Stimulated activated naive CD4-positive, alpha-beta T cell (primary cell): Measurements from ENCODE around the gene UBE3B.
"Not testable (repeated sequence)": the region's sequence is repeated elsewhere in the genome, so short reads cannot be mapped to it uniquely, and the experiment has no call there.

Experiments
- DNase-seq, 6 experiments: peaks; one replicate each; lab custom pipeline; 2025; lab: John Stamatoyannopoulos, UW

Gene UBE3B

GRCh38 chr12:109450980-109451379 is 26.5 kb upstream of the UBE3B start:
- no peak for DNase-seq

DNA sequence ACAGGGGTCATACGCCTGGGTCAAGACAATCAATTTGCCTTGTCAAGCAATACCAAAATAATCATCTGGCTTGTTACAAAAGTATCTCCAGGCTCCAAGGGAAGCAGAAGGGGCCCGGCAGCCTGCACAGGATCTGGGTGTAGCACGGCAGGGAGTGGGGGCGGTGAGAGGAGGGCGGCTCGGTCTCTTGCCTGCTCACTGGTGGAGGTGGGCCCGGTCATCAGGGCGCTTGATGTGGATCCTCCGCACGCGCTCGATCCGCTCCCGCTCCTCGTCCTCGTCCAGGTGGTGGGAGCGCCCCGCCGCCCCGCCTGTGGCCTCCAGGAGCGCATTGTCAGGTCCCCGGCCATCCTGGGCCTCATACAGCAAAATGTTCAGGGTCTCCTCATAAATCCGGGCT is 26.0 kb upstream of the UBE3B start:
- no peak for DNase-seq

DNA sequence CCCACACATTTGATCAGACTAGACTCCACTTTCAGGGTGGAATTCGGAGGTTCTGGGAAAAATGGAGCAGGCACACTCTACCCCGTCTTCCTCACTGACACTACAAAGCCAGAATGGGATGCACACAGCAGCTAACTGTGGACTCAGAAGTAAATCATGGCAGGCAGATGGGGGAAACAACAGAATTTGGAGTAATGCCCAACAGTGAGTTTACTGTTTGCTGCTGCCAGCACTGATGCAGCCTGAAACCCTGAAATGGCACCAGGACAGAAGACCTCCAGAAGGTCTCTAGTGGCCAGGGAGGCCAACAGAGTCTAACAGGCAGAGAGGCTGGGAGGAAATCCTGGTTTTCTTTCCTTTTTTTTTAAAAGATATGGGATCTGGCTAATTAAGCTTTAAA is 24.9 kb upstream of the UBE3B start:
- DNase-seq, result no peak

DNA sequence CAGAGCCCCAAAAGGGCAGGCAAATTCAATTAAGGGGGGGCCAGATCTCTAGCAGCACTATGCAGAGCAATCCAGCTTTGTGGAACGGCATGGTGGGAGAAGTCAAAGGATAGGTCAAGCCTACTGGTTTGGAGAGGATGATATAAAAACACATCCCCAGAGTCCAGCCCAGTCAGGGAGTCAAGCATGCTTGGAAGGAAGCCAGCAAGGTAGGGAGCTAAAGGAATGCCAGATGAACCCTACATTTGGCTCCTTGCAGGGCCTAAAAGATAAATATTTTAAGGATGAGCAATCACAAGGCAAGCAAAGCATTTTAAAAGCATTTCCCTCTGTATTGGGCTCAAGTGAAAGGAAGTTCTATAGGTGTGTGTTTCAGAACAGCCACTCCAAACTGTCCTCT is 21.7 kb upstream of the UBE3B start:
- no peak for DNase-seq

- no peak for DNase-seq
Measured at GRCh38 chr12:109458086-109458485, 19.3 kb upstream of the UBE3B start.

GRCh38 chr12:109458771-109459208 is 18.6 kb upstream of the UBE3B start:
- DNase-seq, result no peak

GRCh38 chr12:109459247-109459646 is 18.2 kb upstream of the UBE3B start:
- DNase-seq, result no peak

DNA sequence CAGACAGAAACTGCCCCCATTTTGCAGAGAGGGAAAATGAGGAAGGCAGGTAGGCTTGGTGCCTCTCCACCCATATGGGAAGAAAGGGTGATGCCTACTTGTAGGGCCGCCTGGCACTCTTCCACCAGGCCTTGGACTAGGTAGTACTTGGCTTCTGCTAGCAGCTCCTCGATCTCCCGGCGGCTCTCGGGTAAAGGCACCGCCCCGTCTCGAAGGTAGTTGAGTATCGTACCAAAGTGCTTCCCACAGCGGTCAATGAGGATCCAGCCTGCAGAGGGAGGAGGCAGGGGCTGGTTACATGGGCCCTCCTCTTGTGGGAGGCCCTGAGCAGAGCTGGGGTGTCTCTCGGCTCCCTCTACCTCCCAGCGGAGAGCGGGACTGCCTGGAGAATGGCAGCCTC is 16.9 kb upstream of the UBE3B start:
- DNase-seq, result no peak

DNA sequence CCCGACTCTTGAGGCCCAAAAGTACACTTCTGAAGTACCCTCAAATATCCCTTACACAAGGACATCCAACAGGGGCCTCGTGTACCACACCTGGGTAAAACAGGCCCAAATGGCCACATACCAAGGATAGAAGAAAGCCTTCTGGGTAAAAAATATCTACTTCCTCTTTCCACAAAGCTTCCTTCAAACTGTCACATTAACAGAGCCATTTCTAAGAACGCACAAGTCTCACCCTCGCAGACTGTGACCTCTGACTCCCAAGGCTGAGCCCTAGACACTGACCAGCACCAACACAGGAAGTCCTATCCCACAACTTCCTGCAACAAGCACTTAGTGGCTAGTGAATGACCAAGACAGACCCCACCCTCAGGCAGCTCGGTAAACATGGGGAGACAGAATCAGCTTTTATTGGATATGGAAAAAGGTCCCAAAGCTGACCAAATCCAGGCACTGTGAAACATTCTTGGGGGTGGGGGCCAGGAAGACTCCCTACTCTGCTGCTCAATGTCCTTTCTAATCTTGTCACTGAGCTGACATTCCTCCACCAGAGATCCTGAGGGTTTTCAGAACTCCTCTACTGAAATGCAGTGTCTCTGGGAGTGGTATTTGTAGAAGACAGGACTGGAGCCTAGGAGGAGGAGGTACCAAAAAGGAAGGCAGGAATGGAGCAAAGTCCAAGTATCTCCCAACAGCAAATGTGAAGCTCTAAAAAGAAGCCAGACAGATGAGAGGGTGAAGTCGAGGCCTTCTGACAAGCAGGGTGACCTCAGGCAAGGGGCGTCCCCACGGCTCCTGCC is 16.2 kb upstream of the UBE3B start:
- DNase-seq, result no peak

GRCh38 chr12:109461846-109462756 is 15.3 kb upstream of the UBE3B start:
- DNase-seq, result no peak

GRCh38 chr12:109462868-109463692 is 14.4 kb upstream of the UBE3B start:
- DNase-seq, result peak in 3 of 6 experiments; percentile 2 to 41 (median 24)

- DNase-seq, result no peak
Measured at GRCh38 chr12:109463756-109464155, 13.7 kb upstream of the UBE3B start.

DNA sequence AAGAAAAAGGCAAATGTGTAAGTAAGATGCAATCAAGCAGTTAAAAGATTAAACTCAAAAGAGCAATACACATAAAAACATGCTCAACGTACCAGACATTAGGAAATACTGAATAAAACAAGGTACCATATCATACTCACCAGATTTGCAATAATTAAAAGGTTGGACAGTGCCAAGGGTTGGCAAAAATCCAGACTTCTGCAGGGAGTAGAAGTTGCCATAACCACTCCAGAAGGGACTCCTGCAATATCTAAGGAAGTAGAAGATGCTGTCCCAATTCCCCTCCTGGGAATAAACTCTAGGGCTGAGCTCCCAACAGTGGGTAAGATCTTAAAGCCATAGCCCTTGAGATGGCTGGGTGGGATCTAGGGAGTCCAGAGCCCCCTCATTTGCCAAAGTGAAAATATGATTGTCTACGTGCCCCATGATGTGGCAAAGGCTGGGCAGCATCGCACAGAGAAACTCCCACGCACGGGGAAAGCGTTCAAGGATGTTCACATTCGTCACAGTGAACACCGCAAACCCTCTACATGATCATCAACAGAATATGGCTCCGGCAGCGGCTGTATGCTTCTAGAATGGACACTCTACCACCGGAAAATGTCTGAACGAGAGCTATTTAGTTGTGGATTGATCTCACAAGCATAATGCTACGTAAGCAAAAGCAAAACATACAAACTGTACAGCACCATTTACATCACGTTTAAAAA is 12.6 kb upstream of the UBE3B start:
- no peak for DNase-seq

- no peak for DNase-seq
Measured at GRCh38 chr12:109466305-109466704, 11.1 kb upstream of the UBE3B start.

GRCh38 chr12:109466821-109467220 is 10.6 kb upstream of the UBE3B start:
- DNase-seq, result no peak

DNA sequence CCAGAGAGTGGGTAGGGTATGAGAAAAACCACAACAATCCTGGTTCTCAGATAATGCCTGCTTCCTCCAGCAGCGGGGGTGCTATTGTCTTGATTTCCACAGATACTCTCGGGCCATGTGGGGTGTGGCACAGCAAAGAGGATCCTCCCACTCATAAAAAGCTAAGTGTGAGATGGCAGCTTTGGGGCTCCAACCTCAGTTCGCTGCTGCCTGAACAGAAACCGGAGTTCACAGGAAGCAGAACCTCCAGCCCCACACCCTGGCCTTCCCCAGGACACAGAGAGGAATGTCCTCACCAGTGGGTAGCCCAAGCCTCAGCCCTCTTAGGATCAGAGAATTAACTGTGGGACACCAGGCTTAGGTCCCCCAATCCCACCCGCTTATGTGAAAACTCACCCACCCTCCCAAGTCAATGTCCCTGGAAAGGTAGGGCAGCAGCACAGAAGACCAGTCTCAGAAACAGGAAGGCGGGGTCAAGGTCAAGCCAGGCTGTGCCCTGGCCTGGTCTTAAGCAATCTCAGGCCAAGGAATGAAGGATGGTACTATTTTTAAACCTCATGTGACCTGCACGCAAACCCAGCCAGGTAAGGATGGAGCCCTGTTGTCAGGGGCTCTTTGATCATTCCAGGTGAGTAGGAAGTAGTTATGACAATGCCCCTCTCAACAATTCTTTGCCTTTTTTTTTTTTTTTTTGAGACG is 9.3 kb upstream of the UBE3B start:
- no peak for DNase-seq

DNA sequence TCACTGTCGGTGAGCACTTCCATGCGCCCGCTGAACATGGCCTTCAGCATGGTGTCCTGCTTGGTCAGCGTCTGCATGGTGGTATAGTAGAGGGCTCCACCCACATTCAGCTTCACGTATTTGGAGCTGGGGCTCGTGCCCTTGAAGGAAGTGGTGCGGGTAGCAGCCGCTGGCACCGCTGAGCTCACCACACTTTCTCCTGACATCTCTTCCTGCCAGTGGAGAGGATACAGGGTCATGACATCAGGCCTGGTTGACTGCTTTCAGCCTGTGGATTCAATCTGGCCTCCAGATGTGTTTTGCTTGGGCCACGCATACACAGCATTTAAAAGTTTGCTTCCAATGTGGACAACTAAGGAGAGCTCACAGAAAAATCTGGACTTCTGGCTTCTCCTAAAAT is 7.9 kb upstream of the UBE3B start:
- no peak for DNase-seq

DNA sequence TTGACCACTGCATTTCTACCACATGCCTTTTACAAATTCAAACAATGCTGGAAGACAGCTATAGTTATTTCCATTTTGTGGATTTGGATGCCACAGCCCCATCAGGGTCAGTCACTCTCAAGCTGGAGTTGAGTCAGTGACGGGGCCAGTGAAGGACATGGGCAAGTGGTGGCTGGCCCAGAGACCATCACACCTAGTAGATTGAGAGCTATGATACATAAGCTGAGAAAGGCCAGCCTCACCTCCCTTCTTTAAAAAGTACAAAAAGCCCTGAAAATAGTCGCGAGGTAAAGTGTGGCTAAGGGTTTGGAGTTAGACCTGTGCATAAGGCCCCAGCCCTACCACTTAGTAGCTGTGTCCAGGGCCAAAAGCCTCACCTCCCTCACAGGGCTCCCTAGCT is 4.4 kb upstream of the UBE3B start:
- DNase-seq, result no peak

GRCh38 chr12:109473526-109474270 is 3.7 kb upstream of the UBE3B start:
- not testable (repeated sequence) for DNase-seq

DNA sequence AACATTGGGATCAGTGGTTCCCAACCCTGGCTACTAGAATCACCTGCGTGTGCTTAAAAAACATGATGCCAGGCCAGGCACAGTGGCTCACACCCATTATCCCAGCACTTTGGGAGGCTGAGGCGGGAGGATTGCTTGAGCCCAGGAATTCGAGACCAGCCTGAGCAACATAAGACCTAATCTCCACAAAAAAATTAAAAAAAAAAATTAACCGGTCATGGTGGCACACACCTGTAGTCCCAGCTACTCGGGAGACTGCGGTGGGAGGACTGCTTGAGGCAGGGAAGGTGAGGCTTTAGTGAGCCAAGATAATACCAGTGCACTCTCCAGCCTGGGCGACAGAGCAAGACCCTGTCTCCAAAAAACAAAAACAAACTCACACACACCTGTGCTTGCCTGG is 2.3 kb upstream of the UBE3B start:
- DNase-seq, result no peak
